GDM1 (cell line): ENCODE measurements around the gene CD2AP.
"Not testable (repeated sequence)": the region's sequence is repeated elsewhere in the genome, so short reads cannot be mapped to it uniquely, and the experiment has no call there.

ENCODE experiments used
- DNase-seq: peaks from one replicate; lab custom pipeline; 2025; lab: John Stamatoyannopoulos, UW

The CD2AP gene

GRCh38 chr6:47496935-47497579 is 19.5 kb downstream of the CD2AP start:
- DNase-seq = no peak

- no peak for DNase-seq
Observed at GRCh38 chr6:47502920-47503319, 25.3 kb downstream of the CD2AP start.

GRCh38 chr6:47509937-47510336 is 32.3 kb downstream of the CD2AP start:
- no peak for DNase-seq

- no peak for DNase-seq
Observed at GRCh38 chr6:47512872-47513271, 35.3 kb downstream of the CD2AP start.

GRCh38 chr6:47519279-47519678 is 41.7 kb downstream of the CD2AP start:
- no peak for DNase-seq

GRCh38 chr6:47520282-47520681 is 42.7 kb downstream of the CD2AP start:
- DNase-seq = no peak

GRCh38 chr6:47521961-47522360 is 44.4 kb downstream of the CD2AP start:
- DNase-seq = no peak

- DNase-seq = no peak
Observed at GRCh38 chr6:47524136-47524845, 46.7 kb downstream of the CD2AP start.

- DNase-seq = no peak
Observed at GRCh38 chr6:47525330-47526057, 47.9 kb downstream of the CD2AP start.

GRCh38 chr6:47527274-47527673 is 49.7 kb downstream of the CD2AP start:
- no peak for DNase-seq

- DNase-seq = no peak
Observed at GRCh38 chr6:47529734-47530133, 52.1 kb downstream of the CD2AP start.

GRCh38 chr6:47532981-47533585 is 55.5 kb downstream of the CD2AP start:
- DNase-seq = no peak

- no peak for DNase-seq
Observed at GRCh38 chr6:47534063-47534462, 56.5 kb downstream of the CD2AP start.

GRCh38 chr6:47535316-47536225 is 58.0 kb downstream of the CD2AP start:
- DNase-seq = no peak

GRCh38 chr6:47536816-47537401 is 59.3 kb downstream of the CD2AP start:
- DNase-seq = no peak

GRCh38 chr6:47545223-47545622 is 67.6 kb downstream of the CD2AP start:
- no peak for DNase-seq

- DNase-seq = no peak
Observed at GRCh38 chr6:47551670-47552069, 74.1 kb downstream of the CD2AP start.

- no peak for DNase-seq
Observed at GRCh38 chr6:47552319-47552718, 74.7 kb downstream of the CD2AP start.

- DNase-seq = not testable (repeated sequence)
Observed at GRCh38 chr6:47553243-47553642, 75.7 kb downstream of the CD2AP start.

GRCh38 chr6:47556459-47556858 is 78.9 kb downstream of the CD2AP start:
- not testable (repeated sequence) for DNase-seq

- DNase-seq = no peak
Observed at GRCh38 chr6:47563162-47563561, 85.6 kb downstream of the CD2AP start.
